Heart left ventricle (tissue), 16 donors: ENCODE data around the gene PIGL. TPM values are rescaled to one million over a fixed set of nuclear protein-coding genes. Genes with fewer than 3 reads are reported as not detected.

ENCODE experiments used
- ATAC-seq, 4 donors: fragments of 200-7000 bp; cut with Tn5 transposase; one replicate each; pipeline ENCODE4 v1.9.1; 2020 to 2022; ENCODE audit warnings: moderate library complexity in 4 of 4, mild to moderate bottlenecking in 3 of 4, moderate number of reproducible peaks in 1 of 4
- DNase-seq, 5 donors: peaks; one replicate each; pipeline ENCODE4 v3.0.0-alpha.2; 2020
- H3K27ac ChIP-seq, 12 donors: fragments of 200-600 bp; sonication (generic) in 4 of 12; one replicate each; pipeline versions ENCODE4 v1.5.0 to v1.8.0; 2016 to 2022; ENCODE audit warnings: mild to moderate bottlenecking in 2 of 12
- H3K27me3 ChIP-seq, 9 donors: fragments of 200-600 bp; sonication (generic) in 2 of 9; one replicate each; pipeline versions ENCODE4 v1.5.1 to v1.8.0; 2016 to 2022; ENCODE audit warnings: mild to moderate bottlenecking in 3 of 9
- H3K36me3 ChIP-seq, 9 donors: fragments of 200-600 bp; sonication (generic) in 2 of 9; one replicate each; pipeline versions ENCODE4 v1.5.0 to v1.8.0; 2018 to 2022; ENCODE audit warnings: mild to moderate bottlenecking in 2 of 9
- H3K4me1 ChIP-seq, 12 donors: fragments of 200-600 bp; sonication (generic) in 4 of 12; one replicate each; pipeline versions ENCODE4 v1.5.0 to v1.8.0; 2016 to 2022; ENCODE audit warnings: mild to moderate bottlenecking in 3 of 12
- H3K4me3 ChIP-seq, 12 donors: fragments of 200-600 bp; sonication (generic) in 4 of 12; one replicate each; pipeline versions ENCODE4 v1.5.0 to v1.8.0; 2017 to 2022; ENCODE audit warnings: mild to moderate bottlenecking in 9 of 12, moderate library complexity in 4 of 12
- H3K9me3 ChIP-seq, 12 donors: fragments of 200-600 bp; sonication (generic) in 4 of 12; one replicate each; pipeline versions ENCODE4 v1.5.0 to v1.8.0; 2016 to 2022; ENCODE audit warnings: mild to moderate bottlenecking in 1 of 12
- CTCF ChIP-seq, 12 donors: fragments of 200-600 bp; sonication (generic) in 4 of 12; IDR thresholded peaks; one replicate each; pipeline versions ENCODE4 v1.5.0 to v1.8.0; 2018 to 2022; ENCODE audit warnings: antibody characterized with exemption in 12 of 12, mild to moderate bottlenecking in 5 of 12
- POLR2A ChIP-seq, 2 donors: fragments of 450-650 bp; IDR thresholded peaks; one replicate each; pipeline ENCODE4 v1.6.1; 2017; ENCODE audit warnings: antibody characterized with exemption in 2 of 2, mild to moderate bottlenecking in 2 of 2, moderate library complexity in 2 of 2
- WGBS, 4 donors: extraction: QIAGEN DNeasy Blood & Tissue Kit in 2 of 4; methylation state at CpG; one replicate each; pipeline versions ENCODE4 v1.1.5 to v1.1.7; 2013 to 2018; 5-methylcytosine and 5-hydroxymethylcytosine counted together
- intact Hi-C, 10 donors: fragments of 100-400 bp; cut with DNase I; formaldehyde crosslinking; loops; one replicate each; pipeline versions ENCODE4 v1.11.1 to v1.14.2; 2022
- polyA plus RNA-seq, 2 donors: library from polyadenylated mRNA; stranded (reverse); fragments of 200-250 nt; gene quantifications; one replicate each; pipeline ENCODE4 v1.2.3, GENCODE V29; 2013
- total RNA-seq, 9 donors: library from RNA; depleted of rRNA in 2 of 9; stranded (reverse); fragments of >200 nt in 2 of 9; fragmentation: NEBNext Ultra II Directional in 3 of 9; extraction: Animal tissue kit (Norgen Biotek cat#: 25700) in 3 of 9; gene quantifications; one replicate each; pipeline versions ENCODE4 v1.1.0 to v1.2.4, GENCODE V29; 2016 to 2023
- donor health status: ischemic (EF 13 %, LVEDD 7.1; RV severe dilation, severe dysfunction).
- donor health status: healthy with polysubstance abuse.
- donor health status: DM: no; HTN: yes; CAD: no.
- donor health status: DM: no; HTN: no; CAD: no.
- donor health status: ischemic (EF 25% LVEDD 6.9; RV normal size, moderate dysfunction).
- donor health status: ischemic (EF 25% LVEDD 5.7; RV mildly dilated, moderate dysfunction).
- donor health status: healthy.
- donor health status: DM: yes; HTN: yes; CAD: no.
- donor health status: ischemic (EF 35%, LVEDD 5.7; RV mildly dilated, moderate dysfunction).
- donor health status: nonischemic (EF 11% LVEDD 7.7; RV severe dilation, severe dysfunction).
- donor health status: DM: yes; HTN: yes; CAD: no.
- donor health status: PGD.
- donor health status: ischemic (EF 29% LVEDD 5.4; RV normal size, mild dysfunction).
- donor health status: nonischemic (EF 23%, LVEDD 6.1; RV moderate dilation, normal function).

PIGL gene
- total and polyA plus RNA-seq, 11 donors = 4.5 to 20.2 (median 10.2) TPM

- no peak for ATAC-seq
Observed at GRCh38 chr17:16258901-16259300, 41.9 kb downstream of the PIGL start.

GRCh38 chr17:16259926-16260325, 42.9 kb downstream of the PIGL start:
- Histone ChIP-seq H3K4me3 (no peak overlapping the region), H3K36me3 (peaks cover 0 to 3% (median 0%) of the 10 kb centered on the region in 9 donors), H3K9me3 (no peaks in the 10 kb centered on the region), H3K27ac (no peak overlapping the region), H3K4me1 (peaks cover 0 to 28% (median 16%) of the 10 kb centered on the region in 12 donors), H3K27me3 (no peaks in the 10 kb centered on the region)
- DNase-seq (no peak), ATAC-seq (peak in 2 of 4 donors; percentile 11 to 40)
- intact Hi-C loops = no loop called here
- WGBS, 4 donors = 86 to 96% (median 94%) methylated on average over 5 to 6 of the region's 6 CpGs
- TF ChIP-seq CTCF (IDR thresholded peaks at IDR 0.05) (no peak), POLR2A (IDR thresholded peaks at IDR 0.05) (no peak)

More at GRCh38 chr17:16258901-16259300, 41.9 kb downstream of the PIGL start:
- intact Hi-C loops = no loop called here
- Histone ChIP-seq H3K4me3 (no peak overlapping the region), H3K27ac (no peak overlapping the region), H3K36me3 (peaks cover 0 to 3% (median 0%) of the 10 kb centered on the region in 9 donors), H3K4me1 (peaks cover 0 to 31% (median 17%) of the 10 kb centered on the region in 12 donors), H3K27me3 (no peaks in the 10 kb centered on the region), H3K9me3 (no peaks in the 10 kb centered on the region)
- WGBS, 4 donors = 82 to 96% (median 91%) methylated on average over 1 of the region's 1 CpG
- TF ChIP-seq POLR2A (IDR thresholded peaks at IDR 0.05) = no peak
- no peak for TF ChIP-seq CTCF (IDR thresholded peaks at IDR 0.05)
- DNase-seq = no peak

- no peak overlapping the region for H3K27ac ChIP-seq
- no peak for ATAC-seq
- intact Hi-C loops = no loop called here
Observed at GRCh38 chr17:16261049-16261448, 44.0 kb downstream of the PIGL start.

GRCh38 chr17:16262201-16262600, 45.2 kb downstream of the PIGL start:
- no peak overlapping the region for H3K27ac ChIP-seq
- TF ChIP-seq CTCF (IDR thresholded peaks at IDR 0.05) (no peak), POLR2A (IDR thresholded peaks at IDR 0.05) (no peak)
- H3K9me3 ChIP-seq = no peaks in the 10 kb centered on the region
- H3K4me3 ChIP-seq = no peak overlapping the region
- ATAC-seq = no peak
- intact Hi-C loops = no loop called here
- peaks cover 0 to 12% (median 0%) of the 10 kb centered on the region in 12 donors for H3K4me1 ChIP-seq
- no peaks in the 10 kb centered on the region for H3K27me3 ChIP-seq
- H3K36me3 ChIP-seq = peaks cover 0 to 3% (median 0%) of the 10 kb centered on the region in 9 donors
- 94 to 98% (median 97%) methylated on average over 4 of the region's 4 CpGs for WGBS, 4 donors
- no peak for DNase-seq

More at GRCh38 chr17:16261049-16261448, 44.0 kb downstream of the PIGL start:
- Histone ChIP-seq H3K27me3 (no peaks in the 10 kb centered on the region), H3K36me3 (peaks cover 0 to 3% (median 0%) of the 10 kb centered on the region in 9 donors), H3K4me1 (peaks cover 0 to 17% (median 5%) of the 10 kb centered on the region in 12 donors), H3K4me3 (no peak overlapping the region), H3K9me3 (no peaks in the 10 kb centered on the region)
- 67 to 97% (median 83%) methylated on average over 3 of the region's 3 CpGs for WGBS, 4 donors
- no peak for DNase-seq
- TF ChIP-seq CTCF (IDR thresholded peaks at IDR 0.05) (no peak), POLR2A (IDR thresholded peaks at IDR 0.05) (no peak)
